Epithelial cell of esophagus (primary cell): Measurements from ENCODE around the gene GPER1.

Experiments
- DNase-seq: peaks from one replicate; pipeline ENCODE4 v3.0.0; 2010; ENCODE audit warnings: low read depth
- H3K4me3 ChIP-seq: 2 replicates; pipeline ENCODE4 v1.5.1; 2011; ENCODE audit warnings: mild to moderate bottlenecking, low read length, control low read depth
- TF ChIP-seq, protein P1 (sequence below): IDR thresholded peaks from 2 replicates; pipeline ENCODE4 v1.5.1; 2011; ENCODE audit warnings: low read depth, mild to moderate bottlenecking, low read length, control low read depth, inconsistent platforms; ENCODE audit not compliant: insufficient read depth; ENCODE audit errors: missing control alignments

Gene GPER1

DNA sequence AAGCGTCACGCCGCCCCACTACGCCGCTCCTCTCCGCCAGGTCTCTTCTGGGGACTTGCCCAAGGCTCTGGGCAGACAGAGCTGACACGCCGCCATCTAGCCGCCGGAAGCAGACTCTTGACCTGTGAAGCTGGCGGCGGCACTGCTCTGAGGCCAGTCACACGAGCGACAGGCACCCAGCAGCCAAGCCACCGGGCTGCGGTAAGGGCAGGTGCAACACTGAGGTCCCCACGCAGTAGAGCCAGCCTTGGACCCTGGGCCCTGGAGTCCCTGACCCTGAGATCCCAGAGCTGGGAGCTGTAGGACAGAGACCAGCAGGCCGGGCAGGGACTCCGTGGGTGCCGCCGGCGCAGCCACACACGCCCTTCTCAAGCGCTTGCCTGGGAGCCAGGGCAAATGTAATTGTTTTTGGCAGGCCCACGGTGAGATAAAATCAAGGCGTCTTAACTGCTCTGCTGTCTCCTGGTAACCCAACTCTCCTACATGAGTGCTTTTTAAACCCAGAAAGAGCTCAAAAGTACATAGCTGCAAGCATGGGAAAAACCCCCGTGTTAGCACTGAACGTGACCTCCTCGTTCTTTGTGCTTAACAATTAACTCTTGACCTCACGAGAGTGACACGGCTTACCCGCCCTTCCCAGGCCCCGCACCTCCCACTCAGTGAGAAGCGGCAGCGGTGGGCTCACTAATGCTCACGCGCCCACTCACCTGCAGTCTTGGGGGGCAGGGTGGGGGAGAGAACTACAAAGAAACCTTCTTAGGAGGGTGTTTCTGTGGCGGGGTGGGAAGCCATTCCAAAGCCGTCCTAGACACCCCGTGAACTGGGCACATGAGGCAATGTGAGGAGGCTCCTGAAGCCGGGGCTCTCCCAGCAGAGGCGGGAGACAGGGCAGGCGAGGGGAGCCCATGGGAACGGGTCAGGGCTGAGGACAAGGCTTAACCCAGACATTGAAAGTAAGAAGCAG lies 8.5 kb downstream of the GPER1 start:
- no peak for DNase-seq
- TF ChIP-seq, protein P1, sequence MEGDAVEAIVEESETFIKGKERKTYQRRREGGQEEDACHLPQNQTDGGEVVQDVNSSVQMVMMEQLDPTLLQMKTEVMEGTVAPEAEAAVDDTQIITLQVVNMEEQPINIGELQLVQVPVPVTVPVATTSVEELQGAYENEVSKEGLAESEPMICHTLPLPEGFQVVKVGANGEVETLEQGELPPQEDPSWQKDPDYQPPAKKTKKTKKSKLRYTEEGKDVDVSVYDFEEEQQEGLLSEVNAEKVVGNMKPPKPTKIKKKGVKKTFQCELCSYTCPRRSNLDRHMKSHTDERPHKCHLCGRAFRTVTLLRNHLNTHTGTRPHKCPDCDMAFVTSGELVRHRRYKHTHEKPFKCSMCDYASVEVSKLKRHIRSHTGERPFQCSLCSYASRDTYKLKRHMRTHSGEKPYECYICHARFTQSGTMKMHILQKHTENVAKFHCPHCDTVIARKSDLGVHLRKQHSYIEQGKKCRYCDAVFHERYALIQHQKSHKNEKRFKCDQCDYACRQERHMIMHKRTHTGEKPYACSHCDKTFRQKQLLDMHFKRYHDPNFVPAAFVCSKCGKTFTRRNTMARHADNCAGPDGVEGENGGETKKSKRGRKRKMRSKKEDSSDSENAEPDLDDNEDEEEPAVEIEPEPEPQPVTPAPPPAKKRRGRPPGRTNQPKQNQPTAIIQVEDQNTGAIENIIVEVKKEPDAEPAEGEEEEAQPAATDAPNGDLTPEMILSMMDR, result no peak
- no peak overlapping the region for H3K4me3 ChIP-seq

DNA sequence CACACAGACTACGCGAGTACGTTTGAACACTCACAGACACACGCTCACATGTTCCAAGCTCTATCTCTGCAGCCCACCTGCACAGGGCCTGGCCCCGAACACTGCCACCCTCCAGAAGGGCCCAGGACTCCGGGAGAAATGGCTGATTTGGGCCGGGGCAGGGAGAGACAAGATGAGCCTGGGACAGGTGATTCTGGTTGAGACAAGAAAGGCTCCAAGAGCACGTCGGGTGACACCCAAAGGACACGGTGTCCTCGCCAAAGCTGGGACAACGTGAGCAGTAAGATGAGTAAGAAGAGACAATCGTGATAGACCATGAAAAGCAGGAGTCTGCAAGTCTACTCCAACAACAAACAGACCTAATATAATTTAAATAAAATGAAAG lies 9.2 kb downstream of the GPER1 start:
- no peak overlapping the region for H3K4me3 ChIP-seq
- no peak for DNase-seq
- TF ChIP-seq, protein P1, result no peak

DNA sequence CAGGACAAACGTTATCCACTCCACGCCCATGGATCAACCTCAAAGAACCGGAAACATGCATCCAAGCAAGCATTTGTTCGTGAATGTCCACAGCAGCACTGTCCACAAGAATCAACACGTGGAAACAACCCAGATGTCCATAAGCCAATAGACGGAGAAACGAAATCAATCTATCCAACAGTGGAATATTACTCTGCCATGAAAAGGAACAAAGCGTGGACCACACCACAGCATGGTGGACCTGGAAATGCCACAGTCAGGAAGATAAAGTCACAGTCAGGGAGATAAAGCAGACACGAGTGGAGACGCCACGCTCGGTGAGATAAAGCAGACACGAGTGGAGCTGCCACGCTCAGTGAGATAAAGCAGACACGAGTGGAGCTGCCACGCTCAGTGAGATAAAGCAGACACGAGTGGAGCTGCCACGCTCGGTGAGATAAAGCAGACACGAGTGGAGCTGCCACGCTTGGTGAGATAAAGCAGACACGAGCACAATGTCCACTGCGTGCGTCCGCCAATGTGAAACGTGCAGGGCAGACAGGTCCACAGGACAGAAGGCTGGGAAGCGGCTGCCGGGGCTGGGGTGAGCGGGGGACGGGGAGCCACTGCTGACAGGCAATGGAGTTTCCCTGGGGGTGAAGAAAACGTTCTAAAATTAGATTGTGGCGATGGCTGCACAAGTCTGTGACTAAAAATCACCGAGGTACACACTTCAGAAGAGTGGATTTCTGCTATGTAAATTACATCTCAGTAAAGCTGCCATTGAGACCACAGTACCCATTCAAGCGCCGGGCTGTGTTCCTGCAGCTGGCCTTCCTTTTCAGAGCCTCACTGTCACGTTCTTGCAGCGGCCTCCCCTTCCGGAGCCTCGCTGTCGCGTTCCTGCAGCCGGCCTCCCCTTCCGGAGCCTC lies 10.6 kb downstream of the GPER1 start:
- H3K4me3 ChIP-seq, result no peak overlapping the region
- TF ChIP-seq, protein P1, result no peak
- no peak for DNase-seq

DNA sequence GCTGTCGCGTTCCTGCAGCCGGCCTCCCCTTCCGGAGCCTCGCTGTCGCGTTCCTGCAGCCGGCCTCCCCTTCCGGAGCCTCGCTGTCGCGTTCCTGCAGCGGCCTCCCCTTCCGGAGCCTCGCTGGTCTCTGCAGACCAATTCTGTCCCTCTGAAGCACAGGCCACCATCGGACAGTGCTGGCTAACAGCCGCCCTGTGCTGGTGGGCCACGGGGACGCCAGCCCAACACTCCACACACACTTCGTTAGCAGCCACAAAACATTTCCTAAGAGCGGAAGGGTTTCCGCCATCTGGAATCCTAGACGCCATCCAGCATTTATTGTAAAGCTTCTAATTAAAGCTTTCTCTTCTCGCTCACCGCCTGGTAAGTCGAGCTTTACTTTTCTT lies 11.2 kb downstream of the GPER1 start:
- no peak for DNase-seq
- TF ChIP-seq, protein P1, result no peak
- no peak overlapping the region for H3K4me3 ChIP-seq

DNA sequence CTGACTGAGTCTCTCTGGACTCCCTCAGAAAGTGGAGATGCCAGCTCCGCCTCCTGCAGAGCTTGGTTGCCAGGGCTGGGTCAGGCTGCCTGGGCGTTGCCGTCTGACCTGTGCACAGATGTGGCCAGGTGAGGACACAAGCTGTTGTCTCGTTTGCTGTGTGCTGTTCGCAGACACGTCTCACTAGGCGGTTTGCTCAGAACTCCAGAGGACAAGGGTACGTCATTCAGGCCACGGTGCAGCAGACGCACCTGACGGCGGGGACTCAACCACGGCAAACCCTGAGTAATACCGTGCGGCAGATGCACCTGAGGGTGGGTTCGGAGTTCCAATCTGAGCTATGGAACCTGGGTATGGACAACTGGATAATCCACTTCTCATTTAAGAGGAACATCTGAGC lies 11.7 kb downstream of the GPER1 start:
- TF ChIP-seq, protein P1, result no peak
- H3K4me3 ChIP-seq, result no peak overlapping the region
- DNase-seq, result no peak

DNA sequence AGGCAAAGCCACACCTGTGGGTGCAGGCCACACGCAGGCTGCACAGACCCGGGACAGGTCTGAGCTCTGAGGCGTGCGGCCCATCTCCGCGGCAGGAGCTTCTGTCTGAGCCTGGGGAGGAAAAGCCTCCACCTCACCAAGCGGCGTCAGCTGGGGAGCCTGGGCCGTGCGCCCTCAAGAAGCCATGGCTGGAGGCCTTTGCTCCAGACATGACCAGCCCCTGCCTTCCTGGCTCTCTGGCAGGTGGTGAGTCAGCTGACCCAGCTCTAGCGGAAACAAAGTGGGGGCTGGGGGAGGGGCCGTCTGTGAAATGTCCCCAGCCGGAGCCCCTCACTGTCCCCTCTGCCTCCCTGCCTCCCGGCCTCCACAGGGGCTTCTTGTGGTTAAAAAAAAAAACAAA lies 12.5 kb downstream of the GPER1 start:
- no peak overlapping the region for H3K4me3 ChIP-seq
- no peak for DNase-seq
- TF ChIP-seq, protein P1, result no peak
